ENCODE measurements around the gene HSPH1.
"Not testable (repeated sequence)": the region's sequence is repeated elsewhere in the genome, so short reads cannot be mapped to it uniquely, and the experiment has no call there.

The HSPH1 gene

DNA sequence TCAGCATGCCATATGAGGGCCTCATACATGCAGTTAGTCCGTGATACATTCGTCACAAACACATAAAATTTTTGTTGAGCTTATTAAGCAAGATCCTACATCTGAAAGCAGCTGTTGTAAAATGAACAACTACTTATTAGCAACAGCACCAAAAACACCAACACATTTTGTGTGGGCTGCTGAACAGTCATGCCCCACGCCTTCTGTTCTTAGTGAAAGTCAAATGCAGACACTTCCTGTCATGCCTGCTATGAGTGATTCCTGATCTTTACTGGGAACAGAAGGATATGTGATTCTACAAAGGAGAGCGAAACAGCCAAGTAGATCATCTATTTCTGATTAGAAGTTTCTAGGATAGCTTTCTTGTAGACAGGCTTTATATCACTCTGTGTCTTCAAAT lies 33.9 kb upstream of the HSPH1 start:
- H3K9me3 Mint-ChIP-seq = no peaks in the 10 kb centered on the region
- H3K27me3 Mint-ChIP-seq = peaks cover 0 to 9% of the 10 kb centered on the region in 2 donors
- no peak overlapping the region for H3K4me3 Mint-ChIP-seq
- peaks cover 10% of the 10 kb centered on the region for H3K36me3 Mint-ChIP-seq (ENCODE audit: insufficient read depth)
- ATAC-seq (replicated peaks) (no peak), DNase-seq (no peak)
- no peak overlapping the region for H3K27ac Mint-ChIP-seq
- H3K4me1 Mint-ChIP-seq (ENCODE audit: low read depth in 2 of 2) = peaks cover 5 to 7% of the 10 kb centered on the region in 2 donors

DNA sequence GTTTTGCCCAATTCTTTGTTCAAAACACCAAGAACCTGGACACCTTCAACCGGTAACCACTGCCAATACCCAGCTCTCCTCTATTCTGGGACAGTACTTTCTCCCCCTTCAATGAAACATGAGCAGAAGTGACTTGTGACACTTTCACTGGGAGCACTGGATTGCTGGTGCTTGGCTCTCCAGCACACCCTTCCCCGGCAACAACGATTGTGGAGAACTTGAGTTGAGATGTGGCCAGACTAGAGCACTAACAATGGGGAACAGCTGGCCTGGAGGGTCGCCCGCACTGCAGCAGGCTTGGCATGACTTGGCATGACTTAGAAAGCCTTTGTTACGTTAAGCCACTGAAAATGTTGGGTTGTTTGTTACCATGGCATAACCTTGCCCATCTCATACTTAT lies 30.6 kb upstream of the HSPH1 start:
- Mint-ChIP-seq H3K27me3 (peaks cover 8 to 9% of the 10 kb centered on the region in 2 donors), H3K27ac (no peak overlapping the region)
- no peak for DNase-seq

DNA sequence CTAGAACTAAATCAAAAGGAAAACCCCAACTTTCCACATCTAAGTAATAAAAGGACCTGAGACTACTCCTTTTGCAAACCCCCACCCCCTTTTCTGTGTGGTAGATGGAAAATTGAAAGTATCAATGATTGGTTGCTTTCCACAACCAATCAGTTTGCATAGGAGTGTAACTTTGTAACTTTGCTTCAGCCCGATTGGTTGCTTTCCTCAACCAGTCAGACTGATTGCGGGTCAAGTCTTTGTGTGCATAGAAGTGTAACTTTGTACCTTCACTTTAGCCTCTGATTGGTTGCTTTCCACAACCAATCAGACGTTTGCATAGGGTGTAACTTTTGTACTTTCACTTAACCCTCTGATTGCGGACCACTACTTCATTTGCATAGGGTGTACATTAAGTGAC lies 30.0 kb upstream of the HSPH1 start:
- Mint-ChIP-seq H3K4me1 (ENCODE audit: low read depth in 2 of 2) (no peaks in the 10 kb centered on the region), H3K36me3 (ENCODE audit: insufficient read depth) (peaks cover 3% of the 10 kb centered on the region), H3K9me3 (no peaks in the 10 kb centered on the region), H3K4me3 (no peak overlapping the region), H3K27me3 (peaks cover 8 to 9% of the 10 kb centered on the region in 2 donors), H3K27ac (no peak overlapping the region)
- ATAC-seq (replicated peaks) (no peak), DNase-seq (no peak)

More for the DNA sequence above, 30.6 kb upstream of the HSPH1 start:
- no peak overlapping the region for H3K4me3 Mint-ChIP-seq
- H3K4me1 Mint-ChIP-seq (ENCODE audit: low read depth in 2 of 2) = peaks cover 2% of the 10 kb centered on the region in 2 donors
- peaks cover 3% of the 10 kb centered on the region for H3K36me3 Mint-ChIP-seq (ENCODE audit: insufficient read depth)
- H3K9me3 Mint-ChIP-seq = no peaks in the 10 kb centered on the region
- no peak for ATAC-seq (replicated peaks)

DNA sequence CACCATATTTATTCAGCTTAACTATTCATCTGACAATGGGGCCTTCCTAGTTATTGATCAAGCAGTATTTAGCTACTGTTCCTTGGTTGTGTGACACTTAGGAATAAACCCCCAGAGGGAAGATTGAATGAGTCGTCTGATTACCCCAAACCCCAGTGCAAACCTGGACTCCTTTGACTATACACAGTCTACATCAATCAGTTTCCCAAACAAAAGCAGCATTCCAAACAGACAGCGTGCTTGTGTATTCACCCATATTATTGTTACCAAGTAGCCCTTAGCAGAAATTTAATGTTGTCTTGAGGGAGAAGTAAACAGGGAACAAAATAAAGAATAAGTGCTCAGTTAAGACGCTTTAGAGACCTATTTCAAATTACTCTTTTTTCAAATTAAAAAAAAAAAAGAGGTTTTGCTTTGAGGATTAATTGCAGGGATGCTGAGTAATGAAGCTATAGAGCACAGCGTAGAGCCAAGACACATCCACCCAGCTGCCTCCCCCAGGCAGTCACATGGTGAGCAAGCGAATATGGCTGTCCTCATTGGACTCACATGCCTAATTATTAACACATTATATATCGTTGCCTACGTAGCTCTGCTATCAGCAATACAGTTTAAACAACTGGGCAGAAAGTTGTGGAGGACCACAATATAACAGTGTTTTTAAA lies 23.4 kb upstream of the HSPH1 start:
- Mint-ChIP-seq H3K27me3 (peaks cover 0 to 24% of the 10 kb centered on the region in 2 donors), H3K4me3 (no peak overlapping the region), H3K4me1 (ENCODE audit: low read depth in 2 of 2) (no peaks in the 10 kb centered on the region), H3K27ac (no peak overlapping the region), H3K36me3 (ENCODE audit: insufficient read depth) (no peaks in the 10 kb centered on the region), H3K9me3 (no peaks in the 10 kb centered on the region)
- ATAC-seq (replicated peaks) (no peak), DNase-seq (no peak)

DNA sequence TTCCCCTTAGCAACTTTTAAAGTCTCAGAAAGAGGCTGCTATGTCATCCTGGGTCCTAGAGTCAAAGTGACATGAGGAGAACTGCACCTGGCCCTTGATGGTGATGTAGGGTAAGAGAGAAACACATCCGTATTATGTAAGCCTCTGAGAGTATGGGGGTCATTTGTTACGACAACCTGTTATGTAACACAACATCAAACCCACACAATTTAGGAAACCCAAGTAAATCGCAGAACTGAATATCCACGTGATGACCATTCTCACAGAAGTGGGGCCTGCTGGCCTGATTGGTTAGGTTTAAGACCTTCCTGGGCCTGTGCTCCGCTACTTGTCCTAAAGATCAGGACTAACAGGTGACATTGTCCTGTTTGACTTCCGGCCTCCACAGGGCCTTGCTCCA lies 22.7 kb upstream of the HSPH1 start:
- Mint-ChIP-seq H3K27ac (no peak overlapping the region), H3K36me3 (ENCODE audit: insufficient read depth) (no peaks in the 10 kb centered on the region), H3K9me3 (no peaks in the 10 kb centered on the region), H3K4me1 (ENCODE audit: low read depth in 2 of 2) (no peaks in the 10 kb centered on the region), H3K4me3 (no peak overlapping the region), H3K27me3 (peaks cover 3 to 24% of the 10 kb centered on the region in 2 donors)
- ATAC-seq (replicated peaks) (no peak), DNase-seq (no peak)

DNA sequence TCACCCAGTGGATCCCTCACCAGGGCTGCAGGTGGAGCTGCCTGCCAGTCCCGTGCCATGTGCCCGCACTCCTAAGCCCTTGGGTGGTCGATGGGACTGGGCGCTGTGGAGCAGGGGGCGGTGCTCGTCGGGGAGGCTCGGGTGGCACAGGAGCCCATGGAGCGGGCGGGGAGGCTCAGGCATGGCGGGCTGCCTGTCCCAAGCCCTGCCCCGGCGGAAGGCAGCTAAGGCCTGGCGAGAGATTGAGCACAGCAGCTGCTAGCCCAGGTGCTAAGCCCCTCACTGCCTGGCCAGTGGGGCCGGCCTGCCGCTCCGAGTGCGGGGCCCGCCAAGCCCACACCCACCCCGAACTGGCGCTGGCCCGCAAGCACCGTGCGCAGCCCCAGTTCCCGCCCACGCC lies 21.3 kb upstream of the HSPH1 start:
- Mint-ChIP-seq H3K4me1 (ENCODE audit: low read depth in 2 of 2) (peaks cover 0 to 2% of the 10 kb centered on the region in 2 donors), H3K36me3 (ENCODE audit: insufficient read depth) (no peaks in the 10 kb centered on the region), H3K4me3 (no peak overlapping the region), H3K9me3 (no peaks in the 10 kb centered on the region), H3K27me3 (peaks cover 7 to 19% of the 10 kb centered on the region in 2 donors), H3K27ac (no peak overlapping the region)
- DNase-seq (no peak), ATAC-seq (replicated peaks) (no peak)

DNA sequence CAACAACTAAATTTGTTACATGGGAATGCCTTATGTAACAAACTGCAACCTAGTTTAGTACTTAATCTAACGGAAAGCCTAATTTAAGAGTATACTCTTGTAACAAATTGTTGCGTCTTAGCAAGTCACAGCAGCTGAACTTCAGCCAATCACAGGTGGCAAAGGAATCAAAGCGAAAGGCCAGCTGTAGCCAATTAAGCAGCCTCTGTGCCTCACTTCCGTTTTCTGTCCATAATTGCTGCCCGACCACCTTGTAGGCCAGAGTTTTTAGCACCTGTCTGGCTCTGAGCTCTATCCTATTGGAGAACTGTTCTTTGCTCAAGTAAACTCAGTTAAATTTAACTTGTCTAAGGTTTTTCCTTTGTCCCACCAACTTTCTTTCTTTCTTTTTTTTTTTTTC lies 18.1 kb upstream of the HSPH1 start:
- no peak for ATAC-seq (replicated peaks)
- H3K4me3 Mint-ChIP-seq = no peak overlapping the region
- H3K4me1 Mint-ChIP-seq (ENCODE audit: low read depth in 2 of 2) = peaks cover 0 to 6% of the 10 kb centered on the region in 2 donors
- H3K27me3 Mint-ChIP-seq = peaks cover 7 to 8% of the 10 kb centered on the region in 2 donors
- DNase-seq = no peak
- H3K27ac Mint-ChIP-seq = no peak overlapping the region
- no peaks in the 10 kb centered on the region for H3K36me3 Mint-ChIP-seq (ENCODE audit: insufficient read depth)
- H3K9me3 Mint-ChIP-seq = no peaks in the 10 kb centered on the region

DNA sequence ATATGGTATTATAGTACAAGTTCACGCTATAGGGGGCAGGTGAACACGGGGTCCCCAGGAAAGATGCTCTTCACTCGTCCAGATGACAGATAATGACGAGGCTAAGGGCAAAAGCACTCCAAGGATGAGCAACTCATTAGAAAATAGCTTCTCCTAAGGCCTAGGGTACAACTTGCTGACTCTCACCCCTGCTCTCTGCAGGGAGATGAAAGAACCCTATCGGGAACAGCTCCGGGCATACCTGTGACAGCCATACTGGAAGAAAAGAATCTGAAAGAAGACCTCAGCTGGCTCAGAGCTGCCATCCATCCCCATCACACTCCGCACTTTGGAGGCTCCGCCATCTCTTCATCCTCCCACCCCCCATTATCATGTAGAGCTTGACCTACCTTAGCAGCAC lies 17.5 kb upstream of the HSPH1 start:
- no peak overlapping the region for H3K27ac Mint-ChIP-seq
- ATAC-seq (replicated peaks) (no peak), DNase-seq (no peak)
- H3K4me1 Mint-ChIP-seq (ENCODE audit: low read depth in 2 of 2) = peaks cover 0 to 6% of the 10 kb centered on the region in 2 donors
- H3K4me3 Mint-ChIP-seq = no peak overlapping the region
- no peaks in the 10 kb centered on the region for H3K9me3 Mint-ChIP-seq
- H3K36me3 Mint-ChIP-seq (ENCODE audit: insufficient read depth) = no peaks in the 10 kb centered on the region
- H3K27me3 Mint-ChIP-seq = peaks cover 7 to 10% of the 10 kb centered on the region in 2 donors

DNA sequence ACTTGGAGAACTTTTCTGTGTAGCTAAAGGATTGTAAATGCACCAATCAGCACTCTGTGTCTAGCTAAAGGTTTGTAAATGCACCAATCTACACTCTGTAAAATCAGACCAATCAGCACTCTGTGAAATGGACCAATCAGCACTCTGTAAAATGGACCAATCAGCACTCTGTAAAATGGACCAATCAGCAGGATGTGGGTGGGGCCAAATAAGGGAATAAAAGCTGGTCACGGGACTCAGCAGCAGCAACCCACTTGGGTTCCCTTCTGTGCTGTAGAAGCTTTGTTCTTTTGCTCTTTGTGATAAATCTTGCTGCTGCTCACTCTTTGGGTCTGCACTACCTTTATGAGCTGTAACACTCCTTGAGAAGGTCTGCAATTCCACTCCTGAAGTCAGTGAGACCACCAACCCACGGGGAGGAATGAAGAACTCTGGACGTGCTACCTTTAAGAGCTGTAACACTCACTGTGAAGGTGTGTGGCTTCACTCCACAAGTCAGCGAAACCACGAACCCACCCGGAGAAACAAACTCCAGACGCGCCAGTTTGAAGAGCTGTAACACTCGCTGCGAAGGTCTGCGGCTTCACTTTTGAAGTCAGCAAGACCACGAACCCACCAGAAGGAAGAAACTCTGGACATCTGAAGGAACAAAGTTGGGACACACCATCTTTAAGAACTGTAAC lies 16.2 kb upstream of the HSPH1 start:
- H3K36me3 Mint-ChIP-seq (ENCODE audit: insufficient read depth); H3K4me1 Mint-ChIP-seq (ENCODE audit: low read depth in 2 of 2); H3K9me3 Mint-ChIP-seq; H3K27ac Mint-ChIP-seq: not testable (repeated sequence)
- peaks cover 13 to 23% of the 10 kb centered on the region in 2 donors for H3K27me3 Mint-ChIP-seq
- DNase-seq = peak in 1 of 3 experiments; percentile 4
- peak; percentile 47 for ATAC-seq (replicated peaks)
- peak overlapping the region; percentile 39 to 58 for H3K4me3 Mint-ChIP-seq

DNA sequence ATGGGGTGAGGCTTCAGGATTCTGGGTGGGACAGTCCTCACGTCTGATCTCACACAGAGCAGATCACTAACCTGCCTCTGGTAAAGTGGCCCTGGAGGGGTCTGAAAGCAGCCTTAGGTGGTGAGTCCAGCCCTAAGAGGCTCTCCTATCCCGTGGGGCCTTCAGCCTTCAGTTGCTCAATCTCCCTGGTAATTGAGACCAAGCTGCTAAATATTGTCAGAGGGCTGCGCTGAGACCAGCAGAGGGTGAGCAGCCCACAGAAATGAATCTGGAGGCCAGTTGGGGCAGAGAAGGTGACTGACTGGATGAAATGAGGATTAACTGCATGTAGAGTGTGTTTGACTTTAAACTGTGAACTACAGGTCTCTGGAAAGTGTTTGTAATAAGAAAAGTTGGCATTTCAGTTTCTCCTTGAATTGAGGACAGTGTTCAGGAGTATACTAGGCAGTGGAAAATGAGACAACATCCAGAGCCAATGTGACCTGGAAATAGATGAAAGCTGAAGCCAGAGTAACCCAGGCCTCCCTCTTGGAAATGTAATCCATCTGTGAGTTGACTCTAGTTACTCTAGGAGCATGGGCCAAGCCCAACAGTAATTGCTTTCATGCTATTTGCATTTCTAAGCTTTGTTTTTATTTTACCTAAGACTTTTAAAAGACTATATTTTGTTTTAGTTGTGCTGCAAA lies 14.3 kb upstream of the HSPH1 start:
- Mint-ChIP-seq H3K9me3 (no peaks in the 10 kb centered on the region), H3K4me3 (no peak overlapping the region), H3K27me3 (peaks cover 20 to 29% of the 10 kb centered on the region in 2 donors), H3K36me3 (ENCODE audit: insufficient read depth) (no peaks in the 10 kb centered on the region), H3K4me1 (ENCODE audit: low read depth in 2 of 2) (peaks cover 0 to 6% of the 10 kb centered on the region in 2 donors), H3K27ac (no peak overlapping the region)
- DNase-seq (no peak), ATAC-seq (replicated peaks) (no peak)

DNA sequence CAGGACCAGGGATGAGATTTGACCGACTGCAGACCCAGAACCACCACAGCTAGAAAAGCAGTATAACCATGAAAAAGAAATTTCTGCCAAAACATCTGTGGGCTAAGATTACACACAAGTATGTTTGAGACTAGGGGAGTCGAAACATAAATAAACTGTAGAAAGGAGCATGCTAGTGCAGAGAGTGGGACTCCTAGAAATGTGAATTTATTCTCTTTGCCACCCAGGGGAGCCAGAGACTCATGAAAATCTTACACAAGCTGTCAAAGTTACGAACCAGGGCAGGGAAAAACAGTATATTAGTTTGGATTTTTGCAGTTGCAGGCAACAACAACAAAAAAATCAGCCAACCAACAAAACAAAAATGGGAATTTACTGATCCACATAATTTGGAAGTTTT lies 12.3 kb upstream of the HSPH1 start:
- H3K36me3 Mint-ChIP-seq (ENCODE audit: insufficient read depth) = no peaks in the 10 kb centered on the region
- H3K4me1 Mint-ChIP-seq (ENCODE audit: low read depth in 2 of 2) = peaks cover 0 to 6% of the 10 kb centered on the region in 2 donors
- peaks cover 20 to 29% of the 10 kb centered on the region in 2 donors for H3K27me3 Mint-ChIP-seq
- DNase-seq (no peak), ATAC-seq (replicated peaks) (no peak)
- no peak overlapping the region for H3K4me3 Mint-ChIP-seq
- no peak overlapping the region for H3K27ac Mint-ChIP-seq
- no peaks in the 10 kb centered on the region for H3K9me3 Mint-ChIP-seq

DNA sequence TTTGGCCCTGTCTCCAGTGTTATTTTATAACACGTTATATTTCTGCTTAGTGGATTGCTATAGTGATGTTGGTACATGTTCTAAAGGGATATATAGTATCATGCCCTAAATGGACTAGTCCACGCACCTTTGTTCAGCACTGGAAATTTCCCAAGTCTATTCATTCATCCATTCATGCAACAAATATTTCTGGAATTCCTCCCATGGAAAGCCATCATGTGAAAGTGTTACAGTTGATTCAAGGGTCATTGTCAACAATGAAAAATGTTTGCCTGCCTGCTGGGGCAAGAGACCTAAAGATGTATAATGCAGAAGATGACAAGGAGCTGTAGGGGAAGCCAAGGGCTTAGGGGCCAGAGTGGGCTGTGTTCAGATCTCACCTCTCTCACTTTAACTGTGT lies 10.8 kb upstream of the HSPH1 start:
- DNase-seq = no peak
- Mint-ChIP-seq H3K4me1 (ENCODE audit: low read depth in 2 of 2) (peaks cover 0 to 2% of the 10 kb centered on the region in 2 donors), H3K36me3 (ENCODE audit: insufficient read depth) (no peaks in the 10 kb centered on the region), H3K27ac (no peak overlapping the region), H3K9me3 (no peaks in the 10 kb centered on the region), H3K27me3 (peaks cover 26 to 29% of the 10 kb centered on the region in 2 donors), H3K4me3 (no peak overlapping the region)
- ATAC-seq (replicated peaks) = no peak

DNA sequence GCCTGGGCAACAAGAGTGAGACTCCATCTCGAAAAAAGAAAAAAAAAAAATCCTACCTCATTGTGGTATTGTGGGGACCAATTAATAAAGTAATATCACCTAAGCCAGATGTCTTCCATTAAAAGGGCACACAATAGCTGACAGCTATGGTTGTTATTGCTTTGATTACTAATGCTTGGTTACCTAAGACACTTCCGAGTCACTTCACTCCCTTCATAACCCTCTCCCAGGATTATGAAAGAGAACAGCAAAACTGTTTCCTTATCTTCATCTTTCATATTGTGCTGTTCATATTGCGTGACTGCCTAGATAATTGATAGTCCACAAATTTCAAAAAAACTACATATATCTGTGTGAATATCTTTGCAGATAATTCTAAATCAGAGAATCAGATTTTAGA lies 10.3 kb upstream of the HSPH1 start:
- H3K9me3 Mint-ChIP-seq = no peaks in the 10 kb centered on the region
- peaks cover 26 to 29% of the 10 kb centered on the region in 2 donors for H3K27me3 Mint-ChIP-seq
- ATAC-seq (replicated peaks) = no peak
- no peaks in the 10 kb centered on the region for H3K36me3 Mint-ChIP-seq (ENCODE audit: insufficient read depth)
- H3K27ac Mint-ChIP-seq = no peak overlapping the region
- no peak for DNase-seq
- H3K4me1 Mint-ChIP-seq (ENCODE audit: low read depth in 2 of 2) = no peaks in the 10 kb centered on the region
- no peak overlapping the region for H3K4me3 Mint-ChIP-seq

DNA sequence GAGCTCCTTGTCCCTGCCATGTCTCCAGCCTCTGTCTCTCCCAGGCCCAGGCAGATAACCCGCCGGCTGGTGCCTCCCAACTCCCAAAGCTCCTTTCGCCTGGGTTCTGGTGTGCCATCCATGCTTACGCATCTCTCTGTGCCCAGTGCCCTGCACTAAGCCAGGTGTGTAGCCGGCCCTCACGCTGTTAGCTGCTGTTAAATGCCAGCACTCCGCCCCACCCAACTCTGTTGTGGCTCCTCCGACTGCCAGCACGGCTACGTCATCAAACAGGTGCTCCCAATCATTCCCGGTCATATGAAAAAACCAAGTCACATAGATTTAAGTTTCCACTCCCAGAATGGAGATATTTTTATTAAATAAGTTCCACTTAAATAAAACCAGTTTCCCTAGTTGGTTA lies 7.0 kb upstream of the HSPH1 start:
- DNase-seq (no peak), ATAC-seq (replicated peaks) (no peak)
- Mint-ChIP-seq H3K4me3 (no peak overlapping the region), H3K27me3 (peaks cover 22 to 26% of the 10 kb centered on the region in 2 donors), H3K27ac (no peak overlapping the region), H3K9me3 (no peaks in the 10 kb centered on the region), H3K4me1 (ENCODE audit: low read depth in 2 of 2) (no peaks in the 10 kb centered on the region), H3K36me3 (ENCODE audit: insufficient read depth) (peaks cover 4% of the 10 kb centered on the region)
